Neural cell (in vitro differentiated cells): ENCODE results near the gene GLI3. TPM values are rescaled to one million over a fixed set of nuclear protein-coding genes. Genes with fewer than 3 reads are reported as not detected.

ENCODE experiments used
- H2AFZ ChIP-seq: fragments of 200-600, 300-800 bp; sonication (generic), shearing (Covaris generic); 2 replicates; pipeline ENCODE4 v1.6.0; 2014; ENCODE audit warnings: low read depth, mild to moderate bottlenecking, antibody characterized with exemption, low read length, moderate library complexity
- H3F3A ChIP-seq: fragments of 200-600 bp; shearing (Covaris generic); 2 replicates; pipeline ENCODE4 v1.6.1; 2016; ENCODE audit warnings: mild to moderate bottlenecking, moderate library complexity, mixed read lengths, antibody characterized with exemption, low read length; ENCODE audit not compliant: insufficient read depth, poor library complexity, severe bottlenecking
- H3K27ac ChIP-seq: fragments of 200-600, 300-800 bp; sonication (generic), shearing (Covaris generic); 2 replicates; pipeline ENCODE4 v1.5.1; 2014; ENCODE audit warnings: mild to moderate bottlenecking, low read length, moderate library complexity
- H3K27me3 ChIP-seq: fragments of 300-800, 200-600 bp; sonication (generic), shearing (Covaris generic); 2 replicates; pipeline ENCODE4 v1.6.0; 2014; ENCODE audit warnings: mild to moderate bottlenecking, low read depth, low read length, moderate library complexity; ENCODE audit not compliant: insufficient read depth
- H3K36me3 ChIP-seq: fragments of 300-800, 200-600 bp; sonication (generic), shearing (Covaris generic); 2 replicates; pipeline ENCODE4 v1.5.1; 2014; ENCODE audit warnings: mild to moderate bottlenecking, antibody characterized with exemption, low read length, moderate library complexity; ENCODE audit not compliant: insufficient read depth
- H3K4me2 ChIP-seq: fragments of 300-800, 200-600 bp; sonication (generic), shearing (Covaris generic); 2 replicates; pipeline ENCODE4 v1.6.0; 2014; ENCODE audit warnings: mild to moderate bottlenecking, low read length
- H3K4me3 ChIP-seq: fragments of 300-800, 200-600 bp; sonication (generic), shearing (Covaris generic); 2 replicates; pipeline ENCODE4 v1.5.1; 2014; ENCODE audit warnings: mild to moderate bottlenecking, low read length, moderate library complexity
- H3K79me2 ChIP-seq: fragments of 200-600 bp; shearing (Covaris generic); replicated peaks from 2 replicates; pipeline ENCODE4 v1.6.0; 2014; ENCODE audit warnings: mild to moderate bottlenecking, low read length, moderate library complexity; ENCODE audit not compliant: insufficient read depth
- H3K9ac ChIP-seq: fragments of 300-800, 200-600 bp; sonication (generic), shearing (Covaris generic); 2 replicates; pipeline ENCODE4 v1.6.1; 2016; ENCODE audit warnings: mild to moderate bottlenecking, low read length, mixed read lengths
- H3K9me2 ChIP-seq: fragments of 200-600 bp; shearing (Covaris generic); 2 replicates; pipeline ENCODE4 v1.6.1; 2016; ENCODE audit warnings: mild to moderate bottlenecking, low read length, mixed read lengths; ENCODE audit not compliant: insufficient read depth
- H3K9me3 ChIP-seq: fragments of 200-600, 300-800 bp; sonication (generic), shearing (Covaris generic); 2 replicates; pipeline ENCODE4 v1.6.1; 2016; ENCODE audit warnings: mild to moderate bottlenecking, mixed run types, low read length, moderate library complexity, mixed read lengths
- H4K20me1 ChIP-seq: fragments of 200-600 bp; shearing (Covaris generic); 2 replicates; pipeline ENCODE4 v1.6.1; 2016; ENCODE audit warnings: mild to moderate bottlenecking, mixed run types; ENCODE audit not compliant: insufficient read depth
- EP300 ChIP-seq: fragments of 450-650 bp; conservative IDR thresholded peaks from 2 replicates; pipeline ENCODE4 v1.6.1; 2014; ENCODE audit warnings: antibody characterized with exemption, mild to moderate bottlenecking, moderate library complexity; ENCODE audit not compliant: poor library complexity, severe bottlenecking
- EZH2 ChIP-seq: fragments of 200-600, 300-800 bp; shearing (Covaris generic), sonication (generic); IDR thresholded peaks from 2 replicates; pipeline ENCODE4 v1.6.1; 2014; ENCODE audit warnings: antibody characterized with exemption, low read length, borderline replicate concordance, mild to moderate bottlenecking; ENCODE audit not compliant: insufficient read depth, poor library complexity, severe bottlenecking
- MXI1 ChIP-seq: fragments of 450-650 bp; conservative IDR thresholded peaks from 2 replicates; pipeline ENCODE4 v1.6.1; 2014; ENCODE audit warnings: antibody characterized with exemption, mild to moderate bottlenecking; ENCODE audit not compliant: poor library complexity, severe bottlenecking
- POLR2AphosphoS5 ChIP-seq: IDR thresholded peaks from 2 replicates; pipeline ENCODE4 v1.6.1; 2012
- RAD21 ChIP-seq: fragments of 450-650 bp; conservative IDR thresholded peaks from 2 replicates; pipeline ENCODE4 v1.6.1; 2014; ENCODE audit warnings: antibody characterized with exemption, mild to moderate bottlenecking, moderate library complexity
- SMC3 ChIP-seq: fragments of 450-650 bp; conservative IDR thresholded peaks from 2 replicates; pipeline ENCODE4 v1.6.1; 2014; ENCODE audit warnings: antibody characterized with exemption, mild to moderate bottlenecking, moderate library complexity; ENCODE audit not compliant: poor library complexity
- TAF1 ChIP-seq: IDR thresholded peaks from 2 replicates; pipeline ENCODE4 v1.6.1; 2012; ENCODE audit warnings: low read depth
- polyA plus RNA-seq: library from polyadenylated mRNA; depleted of rRNA; stranded (reverse); fragments of >200 nt; gene quantifications from 2 replicates; pipeline ENCODE4 v1.2.3, GENCODE V29; 2014
- TF ChIP-seq, protein P1 (sequence below): fragments of 450-650 bp; IDR thresholded peaks from 2 replicates; pipeline ENCODE4 v1.5.1; 2014; ENCODE audit warnings: antibody characterized with exemption, mild to moderate bottlenecking, moderate library complexity; ENCODE audit not compliant: poor library complexity, severe bottlenecking
- TF ChIP-seq, protein P2 (sequence below): IDR thresholded peaks from 2 replicates; pipeline ENCODE4 v1.6.1; 2012; ENCODE audit warnings: borderline replicate concordance

GLI3 gene
- polyA plus RNA-seq, 1 donor from 2014 or later = 0.19 TPM

DNA sequence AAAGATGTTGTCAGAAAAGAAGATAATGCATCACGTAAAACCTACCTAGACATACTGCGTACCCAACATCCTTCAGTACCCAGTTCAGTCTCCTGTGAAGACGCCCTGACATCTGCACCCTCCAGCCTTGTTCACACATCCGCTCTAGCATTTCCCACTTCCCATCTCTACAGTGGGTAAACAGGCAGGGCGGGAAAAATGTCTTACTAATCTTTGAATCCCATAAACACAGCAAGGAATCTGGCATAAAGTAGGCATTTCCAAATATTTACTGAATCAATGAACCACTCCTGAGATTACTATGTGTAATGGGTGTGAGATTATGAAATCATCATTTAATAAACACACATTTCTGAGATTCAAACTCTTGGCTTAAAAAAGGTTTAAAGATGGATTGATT lies 132.8 kb downstream of the GLI3 start:
- Histone ChIP-seq H3K36me3 (no peaks in the 10 kb centered on the region), H3K9ac (no peak overlapping the region), H3K9me3 (no peaks in the 10 kb centered on the region), H4K20me1 (no peaks in the 10 kb centered on the region), H3K27ac (no peak overlapping the region), H2AFZ (no peak overlapping the region), H3K4me3 (no peak overlapping the region), H3K27me3 (peaks cover 9% of the 10 kb centered on the region), H3K9me2 (no peaks in the 10 kb centered on the region), H3K79me2 (peaks cover 90% of the 10 kb centered on the region), H3F3A (no peaks in the 10 kb centered on the region), H3K4me2 (no peak overlapping the region)
- TF ChIP-seq RAD21 = no peak
- no peak for TF ChIP-seq MXI1
- no peak for TF ChIP-seq EZH2
- TF ChIP-seq, protein P1, sequence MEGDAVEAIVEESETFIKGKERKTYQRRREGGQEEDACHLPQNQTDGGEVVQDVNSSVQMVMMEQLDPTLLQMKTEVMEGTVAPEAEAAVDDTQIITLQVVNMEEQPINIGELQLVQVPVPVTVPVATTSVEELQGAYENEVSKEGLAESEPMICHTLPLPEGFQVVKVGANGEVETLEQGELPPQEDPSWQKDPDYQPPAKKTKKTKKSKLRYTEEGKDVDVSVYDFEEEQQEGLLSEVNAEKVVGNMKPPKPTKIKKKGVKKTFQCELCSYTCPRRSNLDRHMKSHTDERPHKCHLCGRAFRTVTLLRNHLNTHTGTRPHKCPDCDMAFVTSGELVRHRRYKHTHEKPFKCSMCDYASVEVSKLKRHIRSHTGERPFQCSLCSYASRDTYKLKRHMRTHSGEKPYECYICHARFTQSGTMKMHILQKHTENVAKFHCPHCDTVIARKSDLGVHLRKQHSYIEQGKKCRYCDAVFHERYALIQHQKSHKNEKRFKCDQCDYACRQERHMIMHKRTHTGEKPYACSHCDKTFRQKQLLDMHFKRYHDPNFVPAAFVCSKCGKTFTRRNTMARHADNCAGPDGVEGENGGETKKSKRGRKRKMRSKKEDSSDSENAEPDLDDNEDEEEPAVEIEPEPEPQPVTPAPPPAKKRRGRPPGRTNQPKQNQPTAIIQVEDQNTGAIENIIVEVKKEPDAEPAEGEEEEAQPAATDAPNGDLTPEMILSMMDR = no peak
- no peak for TF ChIP-seq SMC3
- no peak for TF ChIP-seq POLR2AphosphoS5
- no peak for TF ChIP-seq EP300
- TF ChIP-seq, protein P2, sequence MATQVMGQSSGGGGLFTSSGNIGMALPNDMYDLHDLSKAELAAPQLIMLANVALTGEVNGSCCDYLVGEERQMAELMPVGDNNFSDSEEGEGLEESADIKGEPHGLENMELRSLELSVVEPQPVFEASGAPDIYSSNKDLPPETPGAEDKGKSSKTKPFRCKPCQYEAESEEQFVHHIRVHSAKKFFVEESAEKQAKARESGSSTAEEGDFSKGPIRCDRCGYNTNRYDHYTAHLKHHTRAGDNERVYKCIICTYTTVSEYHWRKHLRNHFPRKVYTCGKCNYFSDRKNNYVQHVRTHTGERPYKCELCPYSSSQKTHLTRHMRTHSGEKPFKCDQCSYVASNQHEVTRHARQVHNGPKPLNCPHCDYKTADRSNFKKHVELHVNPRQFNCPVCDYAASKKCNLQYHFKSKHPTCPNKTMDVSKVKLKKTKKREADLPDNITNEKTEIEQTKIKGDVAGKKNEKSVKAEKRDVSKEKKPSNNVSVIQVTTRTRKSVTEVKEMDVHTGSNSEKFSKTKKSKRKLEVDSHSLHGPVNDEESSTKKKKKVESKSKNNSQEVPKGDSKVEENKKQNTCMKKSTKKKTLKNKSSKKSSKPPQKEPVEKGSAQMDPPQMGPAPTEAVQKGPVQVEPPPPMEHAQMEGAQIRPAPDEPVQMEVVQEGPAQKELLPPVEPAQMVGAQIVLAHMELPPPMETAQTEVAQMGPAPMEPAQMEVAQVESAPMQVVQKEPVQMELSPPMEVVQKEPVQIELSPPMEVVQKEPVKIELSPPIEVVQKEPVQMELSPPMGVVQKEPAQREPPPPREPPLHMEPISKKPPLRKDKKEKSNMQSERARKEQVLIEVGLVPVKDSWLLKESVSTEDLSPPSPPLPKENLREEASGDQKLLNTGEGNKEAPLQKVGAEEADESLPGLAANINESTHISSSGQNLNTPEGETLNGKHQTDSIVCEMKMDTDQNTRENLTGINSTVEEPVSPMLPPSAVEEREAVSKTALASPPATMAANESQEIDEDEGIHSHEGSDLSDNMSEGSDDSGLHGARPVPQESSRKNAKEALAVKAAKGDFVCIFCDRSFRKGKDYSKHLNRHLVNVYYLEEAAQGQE = no peak
- TF ChIP-seq TAF1 = no peak

DNA sequence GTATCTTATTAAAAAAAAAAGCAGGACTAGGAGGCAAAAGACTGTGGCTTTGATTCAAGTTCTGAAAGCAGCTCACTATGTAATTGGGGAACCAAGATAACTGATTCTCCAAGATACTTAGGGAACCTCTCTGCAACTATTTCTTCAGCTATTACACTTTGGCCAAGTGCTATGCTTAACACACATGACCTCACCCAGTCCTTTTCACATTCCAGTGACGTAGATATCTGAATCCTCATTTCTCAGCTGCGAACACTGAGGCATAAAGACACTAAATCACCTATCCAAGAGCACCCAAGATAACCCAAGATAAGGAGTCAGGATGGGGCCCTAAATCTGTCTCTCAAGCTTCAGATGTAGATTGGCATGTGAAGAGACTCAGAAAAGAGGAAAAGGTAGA lies 133.6 kb downstream of the GLI3 start:
- Histone ChIP-seq H3K36me3 (no peaks in the 10 kb centered on the region), H3K79me2 (peaks cover 94% of the 10 kb centered on the region)
- TF ChIP-seq, protein P1 = no peak
- no peak for TF ChIP-seq EZH2

More for the DNA sequence above, 133.6 kb downstream of the GLI3 start:
- Histone ChIP-seq H3K9ac (no peak overlapping the region), H3K9me2 (no peaks in the 10 kb centered on the region), H4K20me1 (no peaks in the 10 kb centered on the region), H3K4me2 (no peak overlapping the region), H3F3A (no peaks in the 10 kb centered on the region), H2AFZ (no peak overlapping the region), H3K4me3 (no peak overlapping the region), H3K27me3 (peaks cover 9% of the 10 kb centered on the region), H3K9me3 (no peaks in the 10 kb centered on the region), H3K27ac (no peak overlapping the region)
